ENCODE results near the gene STXBP3. TPM values are rescaled to one million over a fixed set of nuclear protein-coding genes. Genes with fewer than 3 reads are reported as not detected.

STXBP3 gene
- polyA plus RNA-seq, 6 donors from 2014 or later = 40.5 to 52.0 (median 44.2) TPM

- ATAC-seq (ENCODE audit: low read depth in 2 of 2) (no peak), DNase-seq (no peak)
- Mint-ChIP-seq H3K27ac (no peak overlapping the region), H3K9me3 (no peaks in the 10 kb centered on the region), H3K4me3 (no peak overlapping the region), H3K27me3 (peaks cover 9 to 25% (median 9%) of the 10 kb centered on the region in 3 donors), H3K4me1 (no peaks in the 10 kb centered on the region), H3K36me3 (no peaks in the 10 kb centered on the region)
These were observed 29.8 kb upstream of the STXBP3 start for GRCh38 chr1:108716437-108717230.

GRCh38 chr1:108717774-108718316 lies 28.6 kb upstream of the STXBP3 start:
- no peaks in the 10 kb centered on the region for H3K9me3 Mint-ChIP-seq
- no peak for ATAC-seq (ENCODE audit: low read depth in 2 of 2)

GRCh38 chr1:108718927-108719655 lies 27.4 kb upstream of the STXBP3 start:
- H3K27ac Mint-ChIP-seq = no peak overlapping the region
- H3K9me3 Mint-ChIP-seq = no peaks in the 10 kb centered on the region
- no peaks in the 10 kb centered on the region for H3K36me3 Mint-ChIP-seq
- no peaks in the 10 kb centered on the region for H3K4me1 Mint-ChIP-seq
- peaks cover 9 to 25% (median 9%) of the 10 kb centered on the region in 3 donors for H3K27me3 Mint-ChIP-seq
- ATAC-seq (ENCODE audit: low read depth in 2 of 2) (no peak), DNase-seq (no peak)
- no peak overlapping the region for H3K4me3 Mint-ChIP-seq

More at GRCh38 chr1:108717774-108718316, 28.6 kb upstream of the STXBP3 start:
- H3K4me3 Mint-ChIP-seq = no peak overlapping the region
- H3K27me3 Mint-ChIP-seq = peaks cover 9 to 25% (median 9%) of the 10 kb centered on the region in 3 donors
- no peak for DNase-seq
- no peak overlapping the region for H3K27ac Mint-ChIP-seq
- H3K36me3 Mint-ChIP-seq = no peaks in the 10 kb centered on the region
- no peaks in the 10 kb centered on the region for H3K4me1 Mint-ChIP-seq

DNA sequence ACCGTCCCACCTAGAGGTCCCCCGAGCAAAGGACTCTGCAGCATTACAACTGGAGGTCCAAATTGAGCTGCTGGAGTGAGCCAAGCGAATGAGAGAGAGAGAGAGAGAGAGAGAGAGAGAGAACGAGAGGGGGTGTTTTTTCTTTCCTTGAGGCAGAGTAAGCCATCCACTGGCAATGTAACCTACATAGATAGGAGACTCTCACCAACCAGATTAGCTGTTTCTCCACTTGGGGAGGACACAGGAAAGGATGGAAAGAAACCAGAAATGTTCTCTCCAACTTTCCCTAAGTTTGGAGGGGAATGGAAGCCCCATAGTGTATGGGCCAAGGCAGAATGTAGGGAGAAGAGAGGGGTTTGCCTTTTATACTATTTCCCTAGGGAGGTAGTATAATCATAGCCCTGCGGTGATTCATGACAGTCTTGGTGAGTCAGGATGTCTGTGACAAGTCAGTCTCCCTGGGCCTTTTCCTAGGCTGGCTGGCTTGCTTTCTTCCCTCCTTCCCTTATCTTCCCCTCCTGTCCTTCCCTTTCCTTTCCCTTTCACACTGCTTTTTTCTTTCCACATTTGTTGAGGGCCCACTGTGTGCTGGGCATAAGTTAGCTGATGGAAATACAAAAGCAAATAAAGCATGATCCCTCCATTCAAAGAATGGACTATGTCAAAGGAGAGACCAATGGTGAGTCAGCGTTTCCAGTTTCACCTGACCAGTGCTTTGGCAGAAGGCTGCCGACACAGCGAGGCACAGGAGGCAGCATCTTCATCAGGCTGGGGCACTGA lies 26.6 kb upstream of the STXBP3 start:
- Mint-ChIP-seq H3K27me3 (peaks cover 9 to 25% (median 9%) of the 10 kb centered on the region in 3 donors), H3K4me3 (no peak overlapping the region), H3K36me3 (no peaks in the 10 kb centered on the region), H3K4me1 (no peaks in the 10 kb centered on the region), H3K9me3 (no peaks in the 10 kb centered on the region), H3K27ac (no peak overlapping the region)
- ATAC-seq (ENCODE audit: low read depth in 2 of 2) = no peak
- no peak for DNase-seq

DNA sequence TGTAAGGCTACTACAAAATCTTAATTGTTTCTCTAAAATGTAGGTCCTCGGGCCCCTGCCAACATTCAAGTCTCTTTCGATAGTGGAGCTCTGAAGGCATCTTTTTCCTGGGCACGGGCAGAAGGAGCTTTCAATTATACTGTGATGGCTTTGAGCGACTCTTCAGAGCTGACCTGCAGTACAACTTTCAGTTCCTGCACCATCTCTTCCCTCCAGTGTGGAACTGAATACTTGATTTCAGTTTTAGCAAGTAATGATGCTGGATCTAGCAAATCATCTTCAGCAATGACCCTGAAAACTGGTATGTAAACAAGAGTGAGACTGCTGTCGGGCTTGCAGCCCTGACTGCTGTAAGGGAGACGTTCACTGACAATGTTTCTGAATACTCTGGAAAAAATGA lies 24.2 kb upstream of the STXBP3 start:
- DNase-seq = no peak
- ATAC-seq (ENCODE audit: low read depth in 2 of 2) = no peak
- no peaks in the 10 kb centered on the region for H3K4me1 Mint-ChIP-seq
- H3K9me3 Mint-ChIP-seq = no peaks in the 10 kb centered on the region
- peak overlapping the region in 2 of 6 donors; percentile 16 to 36 for H3K27ac Mint-ChIP-seq
- no peaks in the 10 kb centered on the region for H3K36me3 Mint-ChIP-seq
- H3K27me3 Mint-ChIP-seq = peaks cover 4 to 23% (median 9%) of the 10 kb centered on the region in 3 donors
- H3K4me3 Mint-ChIP-seq = no peak overlapping the region

GRCh38 chr1:108725906-108726305 lies 20.6 kb upstream of the STXBP3 start:
- ATAC-seq (ENCODE audit: low read depth in 2 of 2) (no peak), DNase-seq (no peak)
- H3K27ac Mint-ChIP-seq = no peak overlapping the region
- H3K4me1 Mint-ChIP-seq = no peaks in the 10 kb centered on the region
- H3K9me3 Mint-ChIP-seq = no peaks in the 10 kb centered on the region
- H3K4me3 Mint-ChIP-seq = no peak overlapping the region
- peaks cover 0 to 25% (median 6%) of the 10 kb centered on the region in 3 donors for H3K27me3 Mint-ChIP-seq
- no peaks in the 10 kb centered on the region for H3K36me3 Mint-ChIP-seq

- no peak for ATAC-seq (ENCODE audit: low read depth in 2 of 2)
- Mint-ChIP-seq H3K4me3 (peak overlapping the region in 1 of 8 donors; percentile 5), H3K27ac (no peak overlapping the region), H3K4me1 (no peaks in the 10 kb centered on the region), H3K27me3 (peaks cover 0 to 25% (median 12%) of the 10 kb centered on the region in 3 donors), H3K36me3 (no peaks in the 10 kb centered on the region), H3K9me3 (no peaks in the 10 kb centered on the region)
- DNase-seq = no peak
These were observed 18.0 kb upstream of the STXBP3 start for GRCh38 chr1:108728327-108728923.

- Mint-ChIP-seq H3K4me1 (no peaks in the 10 kb centered on the region), H3K4me3 (no peak overlapping the region), H3K36me3 (no peaks in the 10 kb centered on the region), H3K27me3 (peaks cover 0 to 25% (median 12%) of the 10 kb centered on the region in 3 donors), H3K27ac (no peak overlapping the region), H3K9me3 (no peaks in the 10 kb centered on the region)
- no peak for DNase-seq
- no peak for ATAC-seq (ENCODE audit: low read depth in 2 of 2)
These were observed 17.0 kb upstream of the STXBP3 start for GRCh38 chr1:108729481-108729880.

DNA sequence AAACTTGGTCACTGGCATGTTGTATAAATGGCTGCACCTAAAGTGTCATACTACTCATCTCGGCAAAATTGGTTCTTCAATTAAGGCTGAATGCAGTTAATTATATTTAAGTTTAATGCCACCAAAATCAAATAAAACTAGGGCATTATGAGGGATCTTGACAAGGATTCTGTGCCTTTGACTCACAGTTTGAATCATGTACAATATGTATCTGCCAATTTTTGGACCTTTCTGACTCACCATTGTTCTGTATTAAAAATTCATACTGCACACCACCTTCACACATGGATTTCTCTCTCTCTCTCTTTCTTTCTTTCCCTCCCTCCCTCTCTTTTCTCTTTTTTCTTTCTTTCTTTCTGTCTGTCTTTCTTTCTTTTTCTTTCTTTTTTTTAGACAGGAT lies 14.1 kb upstream of the STXBP3 start:
- Mint-ChIP-seq H3K36me3 (no peaks in the 10 kb centered on the region), H3K27ac (no peak overlapping the region), H3K4me3 (no peak overlapping the region), H3K9me3 (no peaks in the 10 kb centered on the region), H3K27me3 (peaks cover 13 to 30% (median 24%) of the 10 kb centered on the region in 3 donors), H3K4me1 (no peaks in the 10 kb centered on the region)
- ATAC-seq (ENCODE audit: low read depth in 2 of 2) = no peak
- DNase-seq = no peak

- Mint-ChIP-seq H3K36me3 (no peaks in the 10 kb centered on the region), H3K27me3 (peaks cover 13 to 33% (median 18%) of the 10 kb centered on the region in 3 donors), H3K4me3 (no peak overlapping the region), H3K9me3 (no peaks in the 10 kb centered on the region), H3K4me1 (no peaks in the 10 kb centered on the region), H3K27ac (no peak overlapping the region)
- DNase-seq (no peak), ATAC-seq (ENCODE audit: low read depth in 2 of 2) (no peak)
These were observed 12.2 kb upstream of the STXBP3 start for GRCh38 chr1:108734171-108734865.

DNA sequence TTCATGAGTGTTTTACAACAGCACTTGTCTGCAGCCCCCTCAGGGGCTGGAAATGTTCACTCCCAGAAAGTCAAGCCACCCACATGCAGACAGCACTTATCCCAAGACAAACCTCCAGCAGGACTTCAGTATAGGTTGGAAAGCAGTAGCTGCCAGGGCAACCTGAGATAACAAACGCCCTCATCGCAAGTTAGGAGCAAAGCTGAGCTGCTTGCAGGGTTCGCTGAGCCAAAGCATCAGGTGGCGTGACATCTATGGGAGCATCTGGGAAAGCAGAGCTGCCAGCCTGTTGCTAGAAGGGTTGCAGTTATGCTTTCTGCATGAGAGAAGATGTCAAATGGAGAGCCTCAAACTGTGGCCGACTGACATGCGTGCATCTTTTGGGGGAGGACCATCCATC lies 4.2 kb upstream of the STXBP3 start:
- H3K9me3 Mint-ChIP-seq = no peaks in the 10 kb centered on the region
- DNase-seq (no peak), ATAC-seq (ENCODE audit: low read depth in 2 of 2) (no peak)
- peaks cover 8 to 9% (median 8%) of the 10 kb centered on the region in 3 donors for H3K4me1 Mint-ChIP-seq
- no peak overlapping the region for H3K27ac Mint-ChIP-seq
- H3K4me3 Mint-ChIP-seq = peak overlapping the region in 1 of 8 donors; percentile 24
- peaks cover 0 to 11% of the 10 kb centered on the region in 2 donors for H3K36me3 Mint-ChIP-seq
- peaks cover 0 to 12% (median 0%) of the 10 kb centered on the region in 3 donors for H3K27me3 Mint-ChIP-seq

- Mint-ChIP-seq H3K4me3 (peak overlapping the region in 7 of 8 donors; percentile 92 to 99 (median 97)), H3K4me1 (peaks cover 26 to 34% (median 30%) of the 10 kb centered on the region in 3 donors), H3K36me3 (peaks cover 0 to 13% of the 10 kb centered on the region in 2 donors), H3K9me3 (no peaks in the 10 kb centered on the region), H3K27me3 (no peaks in the 10 kb centered on the region), H3K27ac (peak overlapping the region; percentile 97 to 100 (median 98))
- ATAC-seq (ENCODE audit: low read depth in 2 of 2) (no peak), DNase-seq (no peak)
These were observed 493 bp upstream of the STXBP3 start for GRCh38 chr1:108745980-108746381.

All from naive B cell (primary cell).